Thoracic aorta (tissue), 2 donors: Measurements from ENCODE around the gene SPATA46. TPM values are rescaled to one million over a fixed set of nuclear protein-coding genes. Genes with fewer than 3 reads are reported as not detected.

Experiments used
- ATAC-seq: fragments of 150-250 bp; one replicate; pipeline ENCODE4 v1.8.0; 2017; ENCODE audit warnings: low read depth; ENCODE audit not compliant: insufficient number of reproducible peaks, low FRiP score
- DNase-seq: peaks from one replicate; pipeline ENCODE4 v3.0.0-alpha.2; 2020; ENCODE audit warnings: low spot score
- H3K27ac ChIP-seq, 2 donors: fragments of 200-600 bp; sonication (generic); 1 replicate in 1 of 2; 2 replicates in 1 of 2; pipeline ENCODE4 v1.5.1; 2016; ENCODE audit warnings: mild to moderate bottlenecking in 2 of 2, moderate library complexity in 2 of 2
- H3K27me3 ChIP-seq: fragments of 200-600 bp; sonication (generic); replicated peaks from 2 replicates; pipeline ENCODE4 v1.6.0; 2016; ENCODE audit warnings: mild to moderate bottlenecking; ENCODE audit not compliant: insufficient read depth
- H3K36me3 ChIP-seq: fragments of 200-600 bp; sonication (generic); one replicate; pipeline ENCODE4 v1.5.1; 2016
- H3K4me1 ChIP-seq, 2 donors: fragments of 200-600 bp; sonication (generic); 1 replicate in 1 of 2; 2 replicates in 1 of 2; pipeline versions ENCODE4 v1.5.1 to v1.6.0; 2016; ENCODE audit warnings: low read depth in 2 of 2, mild to moderate bottlenecking in 1 of 2; ENCODE audit not compliant: control insufficient read depth in 1 of 2
- H3K4me3 ChIP-seq: fragments of 200-600 bp; sonication (generic); 2 replicates; pipeline ENCODE4 v1.5.1; 2016; ENCODE audit warnings: mild to moderate bottlenecking
- H3K9me3 ChIP-seq: fragments of 200-600 bp; sonication (generic); 2 replicates; pipeline ENCODE4 v1.5.1; 2016
- total RNA-seq, 2 donors: library from RNA; depleted of rRNA; stranded (reverse); fragments of >200 nt; gene quantifications; one replicate each; pipeline versions ENCODE4 v1.1.0 to v1.2.3, GENCODE V29; 2016
- TF ChIP-seq, protein P1 (sequence below): fragments of 200-600 bp; sonication (generic); IDR thresholded peaks from one replicate; pipeline ENCODE4 v1.5.1; 2019; ENCODE audit warnings: antibody characterized with exemption

Gene SPATA46
- total RNA-seq, 2 donors from 2014 or later: not detected

- Histone ChIP-seq H3K4me1 (no peaks in the 10 kb centered on the region), H3K4me3 (no peak overlapping the region), H3K9me3 (no peaks in the 10 kb centered on the region), H3K36me3 (no peaks in the 10 kb centered on the region), H3K27ac (no peak overlapping the region), H3K27me3 (no peaks in the 10 kb centered on the region)
- DNase-seq (no peak), ATAC-seq (no peak)
- TF ChIP-seq, protein P1, sequence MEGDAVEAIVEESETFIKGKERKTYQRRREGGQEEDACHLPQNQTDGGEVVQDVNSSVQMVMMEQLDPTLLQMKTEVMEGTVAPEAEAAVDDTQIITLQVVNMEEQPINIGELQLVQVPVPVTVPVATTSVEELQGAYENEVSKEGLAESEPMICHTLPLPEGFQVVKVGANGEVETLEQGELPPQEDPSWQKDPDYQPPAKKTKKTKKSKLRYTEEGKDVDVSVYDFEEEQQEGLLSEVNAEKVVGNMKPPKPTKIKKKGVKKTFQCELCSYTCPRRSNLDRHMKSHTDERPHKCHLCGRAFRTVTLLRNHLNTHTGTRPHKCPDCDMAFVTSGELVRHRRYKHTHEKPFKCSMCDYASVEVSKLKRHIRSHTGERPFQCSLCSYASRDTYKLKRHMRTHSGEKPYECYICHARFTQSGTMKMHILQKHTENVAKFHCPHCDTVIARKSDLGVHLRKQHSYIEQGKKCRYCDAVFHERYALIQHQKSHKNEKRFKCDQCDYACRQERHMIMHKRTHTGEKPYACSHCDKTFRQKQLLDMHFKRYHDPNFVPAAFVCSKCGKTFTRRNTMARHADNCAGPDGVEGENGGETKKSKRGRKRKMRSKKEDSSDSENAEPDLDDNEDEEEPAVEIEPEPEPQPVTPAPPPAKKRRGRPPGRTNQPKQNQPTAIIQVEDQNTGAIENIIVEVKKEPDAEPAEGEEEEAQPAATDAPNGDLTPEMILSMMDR: no peak
Measured at GRCh38 chr1:162329826-162330225, 46.8 kb downstream of the SPATA46 start.

- ATAC-seq (no peak), DNase-seq (no peak)
- H3K9me3 ChIP-seq: no peaks in the 10 kb centered on the region
- H3K27me3 ChIP-seq: no peaks in the 10 kb centered on the region
- H3K27ac ChIP-seq: no peak overlapping the region
- H3K4me3 ChIP-seq: no peak overlapping the region
- no peaks in the 10 kb centered on the region for H3K36me3 ChIP-seq
- TF ChIP-seq, protein P1: no peak
- no peaks in the 10 kb centered on the region for H3K4me1 ChIP-seq
Measured at GRCh38 chr1:162328512-162328911, 48.1 kb downstream of the SPATA46 start.

DNA sequence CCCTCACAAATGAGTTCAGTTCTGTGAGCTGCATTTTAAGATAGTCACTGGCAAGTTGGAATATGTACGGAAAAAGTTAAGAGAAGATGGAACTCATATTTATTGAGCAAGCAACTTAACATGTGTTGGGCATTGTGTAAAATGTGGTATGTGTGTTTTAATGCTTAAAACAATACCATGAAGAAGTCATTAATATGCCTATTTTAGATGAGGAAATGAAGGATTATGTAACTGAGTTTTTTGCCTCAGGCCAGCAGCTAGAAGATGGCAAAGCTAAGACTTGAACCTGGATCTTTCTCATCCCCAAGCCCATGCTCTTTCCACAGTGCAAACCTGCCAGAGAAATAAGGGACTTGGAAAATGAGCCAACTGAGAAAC is 48.9 kb downstream of the SPATA46 start:
- TF ChIP-seq, protein P1: no peak
- Histone ChIP-seq H3K9me3 (no peaks in the 10 kb centered on the region), H3K4me1 (no peaks in the 10 kb centered on the region), H3K27ac (no peak overlapping the region), H3K36me3 (no peaks in the 10 kb centered on the region), H3K4me3 (no peak overlapping the region), H3K27me3 (no peaks in the 10 kb centered on the region)
- ATAC-seq (no peak), DNase-seq (no peak)

DNA sequence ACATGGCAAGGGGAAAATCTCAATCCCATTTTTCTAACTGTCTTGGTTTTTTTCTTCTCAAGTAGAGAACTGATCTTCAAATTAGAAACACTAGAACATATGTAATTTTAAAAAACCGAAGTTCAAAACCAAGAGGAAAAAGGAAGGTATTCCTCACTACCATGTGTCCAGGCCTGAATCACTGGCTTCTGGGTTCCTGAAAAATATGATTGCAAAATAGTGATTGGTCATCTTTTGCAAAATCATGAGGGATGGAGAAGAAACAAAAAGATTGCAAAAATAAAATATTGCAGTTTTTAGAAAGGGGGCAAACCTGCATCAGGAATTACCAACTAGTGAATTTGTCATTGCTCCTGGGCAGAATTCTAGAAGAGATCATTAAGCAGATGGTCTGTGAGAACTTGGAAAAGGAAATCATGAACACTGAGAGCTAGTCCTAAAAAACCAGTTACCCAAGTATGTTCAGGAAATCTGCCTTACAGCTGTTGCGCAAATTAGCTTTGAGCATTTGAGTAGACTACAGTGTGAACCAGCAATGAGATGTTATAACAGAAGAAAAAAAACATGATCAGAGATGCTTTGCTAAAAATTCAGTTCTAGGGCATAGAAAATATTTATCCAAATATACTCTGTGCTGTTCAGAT is 49.4 kb downstream of the SPATA46 start:
- ATAC-seq: no peak
- Histone ChIP-seq H3K4me3 (no peak overlapping the region), H3K27me3 (no peaks in the 10 kb centered on the region), H3K36me3 (no peaks in the 10 kb centered on the region), H3K27ac (no peak overlapping the region), H3K9me3 (no peaks in the 10 kb centered on the region), H3K4me1 (no peaks in the 10 kb centered on the region)
- TF ChIP-seq, protein P1: no peak
- no peak for DNase-seq

DNA sequence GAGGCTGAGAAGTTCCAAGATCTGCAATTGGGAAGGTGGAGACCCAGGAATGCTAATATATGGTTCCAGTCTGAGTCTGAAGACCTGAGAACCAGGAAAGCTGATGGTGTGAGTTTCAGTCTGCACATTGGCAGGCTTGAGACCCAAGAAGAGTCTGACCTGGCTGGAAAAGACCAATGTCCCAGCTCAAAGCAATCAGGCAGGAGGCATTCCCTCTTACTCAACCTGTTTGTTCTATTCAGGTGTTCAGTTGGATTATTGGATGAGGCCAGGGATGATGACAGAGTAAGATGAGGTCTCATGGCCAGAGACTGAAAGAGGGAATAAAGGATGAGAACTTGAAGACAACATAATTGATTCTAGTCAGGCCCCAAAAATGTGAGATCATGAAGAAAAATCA is 50.1 kb downstream of the SPATA46 start:
- DNase-seq (no peak), ATAC-seq (no peak)
- no peaks in the 10 kb centered on the region for H3K4me1 ChIP-seq
- H3K27me3 ChIP-seq: no peaks in the 10 kb centered on the region
- no peaks in the 10 kb centered on the region for H3K36me3 ChIP-seq
- no peak overlapping the region for H3K27ac ChIP-seq
- no peaks in the 10 kb centered on the region for H3K9me3 ChIP-seq
- no peak overlapping the region for H3K4me3 ChIP-seq
- TF ChIP-seq, protein P1: no peak
